ENCODE data around the gene L3MBTL3.
"Not testable (repeated sequence)": the region's sequence is repeated elsewhere in the genome, so short reads cannot be mapped to it uniquely, and the experiment has no call there.

Gene L3MBTL3

GRCh38 chr6:130093546-130093945 lies 75.2 kb downstream of the L3MBTL3 start:
- DNase-seq = no peak

GRCh38 chr6:130098317-130098716 lies 79.9 kb downstream of the L3MBTL3 start:
- DNase-seq = peak; percentile 6

- no peak for DNase-seq
Observed at GRCh38 chr6:130099119-130099518, 80.7 kb downstream of the L3MBTL3 start.

GRCh38 chr6:130105996-130106704 lies 87.8 kb downstream of the L3MBTL3 start:
- DNase-seq = no peak

GRCh38 chr6:130107710-130108109 lies 89.3 kb downstream of the L3MBTL3 start:
- DNase-seq = no peak

GRCh38 chr6:130111031-130111430 lies 92.7 kb downstream of the L3MBTL3 start:
- no peak for DNase-seq

- DNase-seq = no peak
Observed at GRCh38 chr6:130113201-130113710, 94.9 kb downstream of the L3MBTL3 start.

GRCh38 chr6:130115036-130115435 lies 96.7 kb downstream of the L3MBTL3 start:
- no peak for DNase-seq

GRCh38 chr6:130116273-130116672 lies 97.9 kb downstream of the L3MBTL3 start:
- DNase-seq = no peak

GRCh38 chr6:130117187-130117701 lies 98.9 kb downstream of the L3MBTL3 start:
- DNase-seq = not testable (repeated sequence)

GRCh38 chr6:130118236-130118635 lies 99.9 kb downstream of the L3MBTL3 start:
- no peak for DNase-seq

- no peak for DNase-seq
Observed at GRCh38 chr6:130119211-130119610, 100.8 kb downstream of the L3MBTL3 start.

GRCh38 chr6:130120731-130121130 lies 102.3 kb downstream of the L3MBTL3 start:
- DNase-seq = no peak

GRCh38 chr6:130122243-130122642 lies 103.9 kb downstream of the L3MBTL3 start:
- DNase-seq = no peak

GRCh38 chr6:130127195-130127594 lies 108.8 kb downstream of the L3MBTL3 start:
- DNase-seq = no peak

- no peak for DNase-seq
Observed at GRCh38 chr6:130128326-130128725, 109.9 kb downstream of the L3MBTL3 start.

- DNase-seq = no peak
Observed at GRCh38 chr6:130129762-130130246, 111.4 kb downstream of the L3MBTL3 start.

- no peak for DNase-seq
Observed at GRCh38 chr6:130132286-130132701, 113.9 kb downstream of the L3MBTL3 start.

- DNase-seq = no peak
Observed at GRCh38 chr6:130134582-130134981, 116.2 kb downstream of the L3MBTL3 start.

GRCh38 chr6:130136798-130137197 lies 118.4 kb downstream of the L3MBTL3 start:
- DNase-seq = no peak

GRCh38 chr6:130138116-130138908 lies 119.9 kb downstream of the L3MBTL3 start:
- no peak for DNase-seq

- DNase-seq = no peak
Observed at GRCh38 chr6:130138909-130139242, 120.5 kb downstream of the L3MBTL3 start.

GRCh38 chr6:130140084-130140483 lies 121.7 kb downstream of the L3MBTL3 start:
- no peak for DNase-seq

- no peak for DNase-seq
Observed at GRCh38 chr6:130143709-130144108, 125.3 kb downstream of the L3MBTL3 start.
